ENCODE results near the gene PHOSPHO2.

Gene PHOSPHO2, protein sequence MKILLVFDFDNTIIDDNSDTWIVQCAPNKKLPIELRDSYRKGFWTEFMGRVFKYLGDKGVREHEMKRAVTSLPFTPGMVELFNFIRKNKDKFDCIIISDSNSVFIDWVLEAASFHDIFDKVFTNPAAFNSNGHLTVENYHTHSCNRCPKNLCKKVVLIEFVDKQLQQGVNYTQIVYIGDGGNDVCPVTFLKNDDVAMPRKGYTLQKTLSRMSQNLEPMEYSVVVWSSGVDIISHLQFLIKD

DNA sequence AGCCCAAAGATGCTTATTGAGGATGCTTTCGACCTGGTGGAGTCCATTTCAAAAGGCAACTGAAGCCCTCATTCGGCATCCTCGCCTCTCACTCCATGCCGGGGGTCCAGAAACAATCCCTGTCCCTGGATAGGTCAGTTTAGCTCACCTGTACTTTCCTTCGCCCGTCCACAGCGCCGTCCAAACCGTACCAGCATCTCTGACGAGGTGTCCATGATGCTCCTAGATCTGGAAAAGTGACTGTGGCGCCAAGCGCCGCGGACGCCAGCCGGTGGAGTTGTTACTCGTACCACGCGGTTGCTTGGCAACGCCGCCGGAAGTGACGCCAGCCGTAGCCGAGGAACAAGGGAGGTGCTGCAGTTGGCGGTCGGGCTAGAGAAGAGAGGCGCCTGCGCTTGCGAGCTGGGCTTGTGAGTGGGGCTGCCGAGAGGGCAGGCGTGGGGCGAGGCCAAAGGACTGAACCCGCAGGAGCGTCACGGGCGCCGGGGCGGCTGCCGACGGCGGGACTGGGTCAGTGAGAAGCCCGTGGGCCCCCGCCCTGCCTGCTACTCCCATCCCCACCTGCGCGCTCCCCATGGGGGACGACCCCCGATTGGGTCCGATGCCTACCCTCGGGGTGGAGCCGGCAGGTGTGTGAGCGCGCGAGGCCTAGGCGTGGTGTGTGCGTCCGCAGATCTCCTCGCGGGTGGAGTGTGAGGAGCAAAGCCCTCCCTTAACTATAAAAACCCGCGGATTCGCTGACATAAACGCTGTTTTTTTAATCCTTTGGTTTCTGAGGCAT lies at the start of gene PHOSPHO2, which contains the start of gene CFAP210:
PHOSPHO2 (plus strand) TSS at position 357 of the 781 bp plus-strand sequence. CDS start 6,503 bp downstream, outside the sequence.
CFAP210 (minus strand) TSS at position 293 of the 781 bp plus-strand sequence; CDS start at position 215, 78 bp downstream.
- peak within 1 kb of the TSS; percentile 94 for H3K27ac Mint-ChIP-seq
- H3K4me3 Mint-ChIP-seq = peak within 1 kb of the TSS; percentile 88 to 94
- H3K9me3 Mint-ChIP-seq = peaks cover 6 to 9% of the 10 kb centered on the region in 2 donors
- H3K4me1 Mint-ChIP-seq = peaks cover 6 to 8% of the 10 kb centered on the region in 2 donors
- H3K27me3 Mint-ChIP-seq = peaks cover 16 to 20% of the 10 kb centered on the region in 2 donors
- peak; percentile 99 to 100 for ATAC-seq (replicated peaks)
- DNase-seq = peak; percentile 97
- peaks cover 10 to 17% of the 10 kb centered on the region in 2 donors for H3K36me3 Mint-ChIP-seq

DNA sequence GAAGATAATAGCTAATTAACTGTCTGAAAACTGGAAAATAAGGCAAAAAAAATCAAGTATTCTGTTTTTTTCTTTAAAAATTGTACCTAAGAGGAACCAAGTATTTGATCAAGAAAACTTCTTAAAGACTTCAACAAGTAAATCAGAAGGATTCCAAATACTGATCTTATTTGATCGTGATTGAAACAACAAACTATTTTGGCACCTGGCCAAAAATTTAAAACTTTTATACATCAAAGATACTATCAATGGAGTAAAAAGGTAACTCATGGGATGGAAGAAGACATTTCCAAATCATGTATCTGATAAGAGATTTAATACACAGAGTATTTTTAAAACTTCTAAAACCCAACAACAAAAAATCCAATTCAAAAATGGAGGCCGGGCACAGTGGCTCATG lies 46.8 kb upstream of the PHOSPHO2 start:
- no peaks in the 10 kb centered on the region for H3K27me3 Mint-ChIP-seq
- DNase-seq (no peak), ATAC-seq (replicated peaks) (no peak)
- H3K4me3 Mint-ChIP-seq = no peak overlapping the region
- H3K36me3 Mint-ChIP-seq = no peaks in the 10 kb centered on the region
- no peak overlapping the region for H3K27ac Mint-ChIP-seq
- no peaks in the 10 kb centered on the region for H3K9me3 Mint-ChIP-seq
- no peaks in the 10 kb centered on the region for H3K4me1 Mint-ChIP-seq

DNA sequence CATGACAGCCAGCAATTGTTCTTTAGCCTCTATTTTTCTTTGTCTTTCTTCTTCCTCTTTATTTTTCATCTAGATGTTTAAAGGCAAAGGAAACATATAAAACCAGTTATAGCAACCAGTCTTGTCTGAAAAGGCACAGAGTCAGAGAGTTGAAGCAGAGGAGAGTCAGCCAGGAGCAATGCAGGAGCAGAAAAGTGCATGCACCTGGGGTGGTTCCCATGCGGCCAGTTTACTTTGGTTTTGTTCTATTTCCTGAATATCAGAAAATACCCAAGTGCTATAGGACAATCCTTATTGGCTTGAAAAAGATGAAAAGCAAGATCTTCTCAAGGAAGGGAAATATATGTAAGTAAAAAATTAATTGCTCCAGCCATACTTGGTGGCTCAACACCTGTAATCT lies 45.0 kb upstream of the PHOSPHO2 start:
- Mint-ChIP-seq H3K27ac (no peak overlapping the region), H3K4me1 (peaks cover 0 to 3% of the 10 kb centered on the region in 2 donors), H3K36me3 (no peaks in the 10 kb centered on the region), H3K4me3 (no peak overlapping the region), H3K9me3 (no peaks in the 10 kb centered on the region), H3K27me3 (peaks cover 3 to 9% of the 10 kb centered on the region in 2 donors)
- DNase-seq = no peak
- no peak for ATAC-seq (replicated peaks)

DNA sequence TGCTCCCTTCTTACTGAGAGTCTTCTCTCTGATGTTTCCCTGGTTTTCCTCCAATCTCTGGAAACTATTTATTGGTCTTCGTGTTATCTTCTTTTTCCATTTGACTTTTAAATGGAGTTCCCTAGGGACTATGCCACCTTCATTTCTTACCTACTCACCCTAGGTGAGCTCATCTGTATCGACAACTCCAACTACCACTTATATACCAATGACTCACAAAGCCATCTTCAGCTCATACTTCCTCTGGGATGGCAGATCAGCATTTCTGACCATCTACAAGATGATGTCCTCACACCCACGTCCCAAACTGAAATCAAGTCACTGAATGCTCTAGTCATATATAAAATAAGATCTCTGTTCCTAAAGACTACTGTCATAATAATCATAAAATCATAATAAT lies 40.6 kb upstream of the PHOSPHO2 start:
- Mint-ChIP-seq H3K9me3 (no peaks in the 10 kb centered on the region), H3K36me3 (no peaks in the 10 kb centered on the region), H3K4me3 (no peak overlapping the region), H3K27me3 (peaks cover 8 to 9% of the 10 kb centered on the region in 2 donors), H3K27ac (no peak overlapping the region), H3K4me1 (peaks cover 3 to 4% of the 10 kb centered on the region in 2 donors)
- ATAC-seq (replicated peaks) (peak in 1 of 2 donors; percentile 31), DNase-seq (no peak)

DNA sequence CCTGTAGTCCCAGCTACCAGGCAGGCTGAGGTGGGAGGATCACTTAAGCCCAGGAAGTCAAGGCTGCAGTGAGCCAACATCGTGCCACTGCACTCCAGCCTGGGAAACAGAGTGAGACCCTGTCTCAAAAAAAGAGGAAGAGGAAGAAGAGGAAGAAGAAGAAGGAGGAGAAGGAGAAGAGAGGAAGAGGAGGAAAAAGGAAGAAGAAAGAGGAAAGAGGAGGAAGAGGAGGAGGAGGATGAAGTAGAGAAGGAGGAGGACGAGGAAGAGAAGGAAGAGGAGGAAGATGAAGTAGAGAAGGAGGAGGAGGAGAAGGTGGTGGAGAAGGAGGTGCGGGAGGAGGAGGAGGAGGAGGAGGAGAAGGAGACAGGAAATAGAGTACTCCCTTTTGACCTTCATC lies 38.1 kb upstream of the PHOSPHO2 start:
- no peak overlapping the region for H3K4me3 Mint-ChIP-seq
- peaks cover 0 to 2% of the 10 kb centered on the region in 2 donors for H3K9me3 Mint-ChIP-seq
- H3K36me3 Mint-ChIP-seq = no peaks in the 10 kb centered on the region
- H3K4me1 Mint-ChIP-seq = peaks cover 10 to 22% of the 10 kb centered on the region in 2 donors
- ATAC-seq (replicated peaks) (no peak), DNase-seq (no peak)
- no peak overlapping the region for H3K27ac Mint-ChIP-seq
- H3K27me3 Mint-ChIP-seq = peaks cover 8 to 9% of the 10 kb centered on the region in 2 donors

DNA sequence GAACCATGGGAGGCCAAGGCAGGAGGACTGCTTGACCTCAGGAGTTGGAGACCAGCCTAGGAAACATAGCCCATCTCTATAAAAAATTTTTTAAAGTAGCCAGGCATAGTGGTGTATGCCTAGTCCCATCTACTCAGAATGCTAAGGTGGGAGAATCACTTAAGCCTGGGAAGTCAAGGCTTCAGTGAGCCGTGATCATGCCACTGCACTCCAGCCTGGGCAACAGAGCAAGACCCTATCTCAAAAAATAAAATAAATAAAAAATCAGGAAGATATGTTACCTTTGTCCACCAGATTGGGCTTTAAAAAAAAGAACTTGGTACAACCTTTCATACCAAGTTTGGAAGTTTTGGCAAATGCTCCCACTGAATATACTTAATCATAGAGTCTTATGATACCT lies 35.4 kb upstream of the PHOSPHO2 start:
- H3K9me3 Mint-ChIP-seq = peaks cover 0 to 2% of the 10 kb centered on the region in 2 donors
- H3K27me3 Mint-ChIP-seq = peaks cover 0 to 4% of the 10 kb centered on the region in 2 donors

DNA sequence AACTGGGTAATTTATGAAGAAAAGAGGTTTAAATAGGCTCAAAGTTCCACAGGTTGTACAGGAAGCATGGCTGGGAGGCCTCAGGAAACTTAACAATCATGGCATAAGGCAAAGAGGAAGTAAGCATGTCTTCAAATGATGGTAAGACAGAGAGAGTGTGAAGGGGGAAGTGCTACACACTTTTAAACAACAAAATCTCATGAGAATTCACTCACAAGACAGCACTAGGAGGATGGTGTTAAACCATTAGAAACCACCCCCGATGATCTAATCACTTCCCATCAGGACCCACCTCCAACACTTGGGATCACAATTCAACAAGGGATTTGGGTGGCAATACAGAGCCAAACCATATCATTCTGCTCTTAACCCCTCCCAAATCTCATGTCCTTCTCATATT lies 34.9 kb upstream of the PHOSPHO2 start:
- H3K27ac Mint-ChIP-seq = peak overlapping the region; percentile 7
- H3K27me3 Mint-ChIP-seq = peaks cover 0 to 4% of the 10 kb centered on the region in 2 donors
- no peak overlapping the region for H3K4me3 Mint-ChIP-seq
- ATAC-seq (replicated peaks) (peak; percentile 78 to 83), DNase-seq (no peak)
- H3K9me3 Mint-ChIP-seq = peaks cover 0 to 2% of the 10 kb centered on the region in 2 donors
- peaks cover 11 to 27% of the 10 kb centered on the region in 2 donors for H3K4me1 Mint-ChIP-seq
- no peaks in the 10 kb centered on the region for H3K36me3 Mint-ChIP-seq

More for the DNA sequence above, 35.4 kb upstream of the PHOSPHO2 start:
- Mint-ChIP-seq H3K27ac (no peak overlapping the region), H3K4me3 (no peak overlapping the region), H3K36me3 (no peaks in the 10 kb centered on the region), H3K4me1 (peaks cover 11 to 27% of the 10 kb centered on the region in 2 donors)
- ATAC-seq (replicated peaks) = no peak
- no peak for DNase-seq

DNA sequence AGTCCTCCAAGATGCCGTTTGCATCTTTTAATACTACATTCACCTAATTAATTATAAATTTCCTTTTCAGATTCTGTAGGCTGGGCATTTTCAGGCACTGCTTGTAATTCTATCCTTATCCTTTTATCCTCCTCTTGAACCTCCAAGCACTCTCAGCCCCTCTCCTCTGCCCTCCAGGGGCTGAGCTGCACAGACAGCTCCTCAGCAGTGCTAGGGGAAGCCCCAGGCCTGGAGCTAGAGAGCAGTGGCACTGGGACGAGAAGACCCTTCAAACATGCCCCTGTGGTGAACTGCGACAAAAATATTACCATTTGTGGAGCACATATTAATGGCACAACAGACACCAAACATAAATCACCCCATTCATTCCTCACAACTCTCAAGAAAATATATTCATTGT lies 33.0 kb upstream of the PHOSPHO2 start:
- no peak overlapping the region for H3K4me3 Mint-ChIP-seq
- no peaks in the 10 kb centered on the region for H3K36me3 Mint-ChIP-seq
- ATAC-seq (replicated peaks) (no peak), DNase-seq (no peak)
- H3K9me3 Mint-ChIP-seq = peaks cover 0 to 2% of the 10 kb centered on the region in 2 donors
- H3K27ac Mint-ChIP-seq = no peak overlapping the region
- H3K4me1 Mint-ChIP-seq = peaks cover 11 to 27% of the 10 kb centered on the region in 2 donors
- H3K27me3 Mint-ChIP-seq = peaks cover 0 to under 1% of the 10 kb centered on the region in 2 donors

DNA sequence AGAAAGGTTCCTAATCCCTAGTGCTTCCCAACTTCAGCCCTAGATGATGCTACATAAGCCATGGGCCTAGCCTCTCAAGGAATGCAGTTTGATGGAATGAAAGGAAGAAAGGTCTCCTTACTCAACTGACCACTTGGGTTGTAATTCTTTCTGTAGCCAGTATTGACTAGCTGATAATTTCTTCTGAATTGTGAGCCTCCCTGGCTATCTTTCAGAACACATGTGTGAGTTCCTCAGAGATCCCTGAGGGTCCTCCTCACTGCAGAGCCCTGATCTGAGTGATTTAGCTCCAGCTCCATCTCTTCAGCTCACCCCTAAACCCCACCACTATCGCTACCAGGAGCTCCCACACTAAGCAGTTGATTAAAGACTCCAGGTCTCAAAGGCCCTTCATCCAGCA lies 31.5 kb upstream of the PHOSPHO2 start:
- peaks cover 0 to 2% of the 10 kb centered on the region in 2 donors for H3K9me3 Mint-ChIP-seq
- no peaks in the 10 kb centered on the region for H3K27me3 Mint-ChIP-seq
- DNase-seq = no peak
- peaks cover 11 to 27% of the 10 kb centered on the region in 2 donors for H3K4me1 Mint-ChIP-seq
- ATAC-seq (replicated peaks) = no peak
- no peak overlapping the region for H3K27ac Mint-ChIP-seq
- no peak overlapping the region for H3K4me3 Mint-ChIP-seq
- no peaks in the 10 kb centered on the region for H3K36me3 Mint-ChIP-seq

DNA sequence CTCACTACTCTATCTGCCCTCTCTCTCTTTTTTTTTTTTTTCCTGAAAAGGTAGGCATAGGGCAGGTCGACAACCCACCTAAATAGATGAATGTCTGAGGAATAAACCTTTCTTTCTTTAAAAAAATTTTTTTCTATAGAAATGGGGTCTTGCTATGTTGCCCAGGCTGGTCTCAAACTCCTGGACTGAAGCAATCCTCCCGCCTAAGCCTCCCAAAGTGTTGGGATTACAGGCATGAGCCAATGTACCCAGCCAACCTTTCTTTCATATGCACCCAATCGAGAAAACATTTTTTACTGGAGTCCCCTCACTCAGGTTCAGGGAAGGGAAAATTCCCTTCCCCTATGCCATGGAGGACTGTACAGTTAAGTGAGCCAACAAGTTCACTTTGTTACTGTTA lies 31.0 kb upstream of the PHOSPHO2 start:
- DNase-seq (no peak), ATAC-seq (replicated peaks) (no peak)
- H3K4me1 Mint-ChIP-seq = peaks cover 11 to 27% of the 10 kb centered on the region in 2 donors
- H3K27ac Mint-ChIP-seq = no peak overlapping the region
- peaks cover 0 to 2% of the 10 kb centered on the region in 2 donors for H3K9me3 Mint-ChIP-seq
- H3K4me3 Mint-ChIP-seq = no peak overlapping the region
- no peaks in the 10 kb centered on the region for H3K27me3 Mint-ChIP-seq
- no peaks in the 10 kb centered on the region for H3K36me3 Mint-ChIP-seq

DNA sequence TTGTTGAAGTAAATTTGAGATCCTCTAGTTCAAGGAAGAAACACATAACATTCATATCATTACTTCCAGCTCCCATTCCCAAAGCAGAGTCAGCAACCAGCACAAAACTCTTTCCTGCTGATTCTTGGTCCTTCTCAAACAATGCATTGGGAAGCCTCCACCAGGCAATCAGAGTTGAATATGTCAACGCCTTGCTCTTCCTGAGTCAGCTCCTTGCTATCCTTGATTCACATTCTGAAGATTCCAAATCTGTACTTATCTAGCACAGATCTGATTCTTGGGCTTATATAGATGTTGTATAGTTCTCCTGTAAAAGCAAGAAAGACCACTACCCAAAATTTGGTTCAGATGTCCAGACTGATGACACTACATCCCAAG lies 29.7 kb upstream of the PHOSPHO2 start:
- Mint-ChIP-seq H3K9me3 (no peaks in the 10 kb centered on the region), H3K4me1 (peaks cover 6 to 15% of the 10 kb centered on the region in 2 donors), H3K27ac (no peak overlapping the region), H3K27me3 (peaks cover 0 to 4% of the 10 kb centered on the region in 2 donors), H3K36me3 (no peaks in the 10 kb centered on the region), H3K4me3 (no peak overlapping the region)
- no peak for DNase-seq
- ATAC-seq (replicated peaks) = no peak

DNA sequence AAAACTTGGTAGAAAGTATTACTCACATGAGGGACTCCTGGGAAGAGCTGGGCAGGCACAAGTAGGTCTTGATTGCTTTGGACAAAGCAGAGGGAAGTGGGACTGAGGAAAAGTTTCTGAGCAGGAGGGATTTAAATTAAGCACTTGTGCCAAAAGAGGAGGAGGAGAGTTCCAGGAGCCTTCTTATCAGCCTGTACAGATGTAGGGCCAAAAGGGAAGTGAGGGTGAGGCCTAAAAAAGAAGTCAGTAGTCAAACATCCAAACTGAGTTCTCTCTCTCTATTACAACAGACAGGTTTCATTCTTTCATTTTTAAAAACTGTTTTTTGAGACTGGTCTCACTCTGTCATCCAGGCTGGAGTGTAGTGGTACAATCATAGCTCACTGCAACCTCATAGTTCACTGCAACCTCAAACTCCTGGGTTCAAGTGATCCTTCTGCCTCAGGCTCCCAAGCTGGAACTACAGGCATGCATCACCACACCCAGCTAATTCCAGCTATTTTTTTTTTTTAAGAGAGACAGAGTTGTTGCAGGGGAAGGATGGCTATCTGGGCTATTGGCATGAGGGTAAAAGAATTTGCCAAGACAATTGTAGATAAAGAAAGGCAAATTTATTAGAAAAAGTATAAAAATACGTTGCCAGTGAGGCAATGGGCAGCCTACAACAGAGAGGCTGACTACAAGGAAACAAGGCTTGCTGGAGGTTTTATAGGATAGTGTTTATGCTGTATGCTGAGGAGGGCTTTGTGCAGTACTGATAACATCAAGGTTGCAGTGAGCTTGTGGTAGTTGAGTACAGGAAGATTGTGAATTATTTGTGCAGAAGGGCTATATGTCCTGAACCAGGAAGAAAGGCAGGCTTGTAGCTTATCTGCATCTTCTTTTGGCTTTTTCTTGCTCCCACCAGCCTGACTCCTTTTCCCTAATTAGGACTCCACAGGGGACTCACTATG lies 29.0 kb upstream of the PHOSPHO2 start:
- peaks cover 0 to 4% of the 10 kb centered on the region in 2 donors for H3K27me3 Mint-ChIP-seq
- H3K27ac Mint-ChIP-seq = no peak overlapping the region
- no peaks in the 10 kb centered on the region for H3K9me3 Mint-ChIP-seq
- ATAC-seq (replicated peaks) (no peak), DNase-seq (no peak)
- H3K36me3 Mint-ChIP-seq = no peaks in the 10 kb centered on the region
- peaks cover 4 to 9% of the 10 kb centered on the region in 2 donors for H3K4me1 Mint-ChIP-seq
- no peak overlapping the region for H3K4me3 Mint-ChIP-seq

DNA sequence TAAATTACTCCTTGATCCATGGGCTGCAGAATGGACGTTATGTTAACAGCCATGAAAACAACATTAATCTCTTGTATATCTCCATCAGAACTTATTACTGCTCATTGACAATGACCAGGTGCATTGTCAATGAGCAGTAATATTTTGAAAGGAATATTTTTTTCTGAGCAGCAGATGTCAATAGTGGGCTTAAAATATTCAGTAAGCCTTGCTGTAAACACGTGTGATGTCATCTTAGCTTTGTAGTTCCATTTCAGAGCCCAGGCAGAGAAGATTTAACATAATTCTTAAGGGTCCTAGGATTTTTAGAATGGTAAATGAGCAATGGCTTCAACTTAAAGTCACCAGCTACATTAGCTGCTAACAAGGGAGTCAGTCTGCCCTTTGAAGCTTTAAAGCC lies 26.7 kb upstream of the PHOSPHO2 start:
- no peaks in the 10 kb centered on the region for H3K9me3 Mint-ChIP-seq
- H3K27me3 Mint-ChIP-seq = peaks cover 0 to 8% of the 10 kb centered on the region in 2 donors
- no peaks in the 10 kb centered on the region for H3K36me3 Mint-ChIP-seq
- no peak overlapping the region for H3K4me3 Mint-ChIP-seq
- no peak for DNase-seq
- no peaks in the 10 kb centered on the region for H3K4me1 Mint-ChIP-seq
- no peak overlapping the region for H3K27ac Mint-ChIP-seq
- no peak for ATAC-seq (replicated peaks)

DNA sequence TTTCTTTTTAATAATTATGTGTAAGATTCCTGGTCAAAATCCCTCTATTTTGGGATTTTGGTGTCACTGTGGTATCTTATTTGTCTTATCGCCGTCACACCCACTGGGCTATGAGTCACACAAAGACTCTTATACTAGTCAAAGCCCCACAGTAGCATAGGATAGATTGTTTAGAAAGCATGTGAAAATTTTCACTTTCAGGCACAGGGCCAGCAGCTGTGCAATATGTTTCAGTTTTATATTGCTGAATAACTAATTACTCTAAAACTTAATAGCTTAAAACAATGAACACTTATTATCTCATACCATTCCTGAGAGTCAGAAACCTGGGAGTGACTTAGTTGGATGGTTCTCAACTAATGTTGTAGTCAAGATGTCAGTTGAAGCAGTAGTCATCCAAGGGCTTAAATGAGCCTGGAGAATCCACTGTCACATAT lies 24.0 kb upstream of the PHOSPHO2 start:
- Mint-ChIP-seq H3K36me3 (no peaks in the 10 kb centered on the region), H3K27me3 (peaks cover 0 to 18% of the 10 kb centered on the region in 2 donors), H3K9me3 (no peaks in the 10 kb centered on the region), H3K27ac (no peak overlapping the region), H3K4me1 (no peaks in the 10 kb centered on the region), H3K4me3 (no peak overlapping the region)
- ATAC-seq (replicated peaks) (no peak), DNase-seq (no peak)
